Kasumi-1 (cell line): ENCODE results near the gene SORD.
"Not testable (repeated sequence)": the region's sequence is repeated elsewhere in the genome, so short reads cannot be mapped to it uniquely, and the experiment has no call there.

Source experiments
- DNase-seq, 2 experiments: peaks; one replicate each; lab custom pipeline; 2025; lab: John Stamatoyannopoulos, UW

The SORD gene

GRCh38 chr15:45097466-45097865 is 74.5 kb downstream of the SORD start:
- DNase-seq, result no peak

- DNase-seq, result no peak
Observed at GRCh38 chr15:45099549-45100165, 76.7 kb downstream of the SORD start.

GRCh38 chr15:45100884-45101625 is 78.1 kb downstream of the SORD start:
- no peak for DNase-seq

GRCh38 chr15:45101749-45102148 is 78.8 kb downstream of the SORD start:
- DNase-seq, result no peak

GRCh38 chr15:45102226-45102625 is 79.2 kb downstream of the SORD start:
- DNase-seq, result no peak

GRCh38 chr15:45104170-45104569 is 81.2 kb downstream of the SORD start:
- not testable (repeated sequence) for DNase-seq

- no peak for DNase-seq
Observed at GRCh38 chr15:45105586-45105985, 82.6 kb downstream of the SORD start.

- no peak for DNase-seq
Observed at GRCh38 chr15:45106002-45106790, 83.2 kb downstream of the SORD start.

GRCh38 chr15:45107941-45108630 is 85.1 kb downstream of the SORD start:
- DNase-seq, result no peak

GRCh38 chr15:45110256-45110820 is 87.3 kb downstream of the SORD start:
- no peak for DNase-seq

GRCh38 chr15:45111390-45112142 is 88.6 kb downstream of the SORD start:
- no peak for DNase-seq

- no peak for DNase-seq
Observed at GRCh38 chr15:45112143-45112590, 89.2 kb downstream of the SORD start.

GRCh38 chr15:45112591-45113379 is 89.8 kb downstream of the SORD start:
- no peak for DNase-seq

GRCh38 chr15:45113380-45113990 is 90.5 kb downstream of the SORD start:
- no peak for DNase-seq

GRCh38 chr15:45114076-45114750 is 91.2 kb downstream of the SORD start, which contains the start of the genes DUOX2 and DUOXA2:
DUOX2 (minus strand) TSS chr15:45114172; CDS start chr15:45113411, 761 bp downstream.
DUOXA2 (plus strand) TSS chr15:45114326; CDS start chr15:45114606, 280 bp downstream.
- DNase-seq, result no peak

- DNase-seq, result no peak
Observed at GRCh38 chr15:45114751-45115085, 91.7 kb downstream of the SORD start.

- DNase-seq, result no peak
Observed at GRCh38 chr15:45115312-45115820, 92.4 kb downstream of the SORD start.

GRCh38 chr15:45116006-45116481 is 93.0 kb downstream of the SORD start:
- no peak for DNase-seq
